GM12891 (cell line): ENCODE measurements around the gene RAB11FIP4.
"Not testable (repeated sequence)": the region's sequence is repeated elsewhere in the genome, so short reads cannot be mapped to it uniquely, and the experiment has no call there.

Experiments
- DNase-seq: peaks from one replicate; pipeline ENCODE4 v3.0.0; 2011; ENCODE audit warnings: low spot score; ENCODE audit not compliant: insufficient read length
- FAIRE-seq: peaks from 2 replicates; lab custom pipeline; 2011; peaks lifted over from hg19 to GRCh38; lab: Jason Lieb, UNC
- PAX5 ChIP-seq: IDR thresholded peaks from 2 replicates; pipeline ENCODE4 v1.6.1; 2011; ENCODE audit warnings: low read length, moderate library complexity, mild to moderate bottlenecking; ENCODE audit not compliant: insufficient read depth, severe bottlenecking
- POLR2A ChIP-seq: IDR thresholded peaks from 2 replicates; pipeline ENCODE4 v1.6.1; 2011; ENCODE audit warnings: low read depth, low read length, control low read depth
- POLR2AphosphoS5 ChIP-seq: IDR thresholded peaks from 2 replicates; pipeline ENCODE4 v1.6.1; 2011; ENCODE audit warnings: low read depth, low read length, control low read depth
- POU2F2 ChIP-seq: IDR thresholded peaks from 2 replicates; pipeline ENCODE4 v1.6.1; 2011; ENCODE audit warnings: low read depth, mild to moderate bottlenecking, control low read depth, low read length, moderate library complexity
- SPI1 ChIP-seq: IDR thresholded peaks from 2 replicates; pipeline ENCODE4 v1.6.1; 2011; ENCODE audit warnings: low read depth, low read length, control low read depth
- TAF1 ChIP-seq: IDR thresholded peaks from 2 replicates; pipeline ENCODE4 v1.6.1; 2011; ENCODE audit warnings: low read depth, low read length, control low read depth

The RAB11FIP4 gene

GRCh38 chr17:31431852-31432658 is 40.6 kb downstream of the RAB11FIP4 start:
- TF ChIP-seq POU2F2, result no peak
- TF ChIP-seq POLR2A, result no peak
- no peak for TF ChIP-seq POLR2AphosphoS5
- no peak for TF ChIP-seq PAX5
- no peak for TF ChIP-seq SPI1
- TF ChIP-seq TAF1, result no peak
- DNase-seq, result no peak
- no peak for FAIRE-seq

DNA sequence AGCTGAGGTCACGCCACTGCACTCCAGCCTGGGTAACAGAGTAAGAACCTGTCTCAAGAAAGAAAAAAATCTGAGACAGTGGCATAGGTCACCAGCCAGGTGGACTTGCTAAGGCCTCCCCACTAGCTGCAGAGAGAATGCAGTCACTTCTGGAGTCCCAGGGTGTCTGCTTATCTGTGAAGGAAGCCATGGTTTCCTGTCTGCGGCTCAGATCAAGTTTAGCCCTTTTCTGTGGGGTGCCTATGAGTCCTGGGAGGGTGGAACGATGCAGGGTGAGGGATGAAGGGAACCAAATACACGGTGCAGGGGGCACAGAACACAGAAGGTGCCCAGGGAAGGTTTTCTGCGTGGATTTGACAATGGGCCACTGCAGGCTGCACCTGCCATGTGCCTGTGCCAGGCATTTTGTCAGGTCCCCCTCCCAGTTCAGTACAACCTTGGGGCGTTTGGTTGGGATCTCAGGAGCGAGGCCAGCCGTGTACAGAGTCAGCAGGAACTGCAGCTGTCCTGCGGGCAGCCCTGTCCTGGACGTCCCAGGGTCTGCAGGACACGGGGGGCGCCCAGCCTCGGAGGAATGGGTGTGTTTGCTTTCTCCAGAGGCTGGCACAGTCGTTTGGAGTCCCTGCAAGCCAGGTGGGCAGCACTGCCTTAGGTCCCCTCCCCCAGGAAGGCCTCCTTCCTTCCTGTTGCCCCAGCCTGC is 41.8 kb downstream of the RAB11FIP4 start:
- TF ChIP-seq PAX5, result no peak
- no peak for TF ChIP-seq POLR2AphosphoS5
- TF ChIP-seq TAF1, result no peak
- no peak for TF ChIP-seq SPI1
- TF ChIP-seq POU2F2, result no peak
- TF ChIP-seq POLR2A, result no peak
- DNase-seq (no peak), FAIRE-seq (no peak)

DNA sequence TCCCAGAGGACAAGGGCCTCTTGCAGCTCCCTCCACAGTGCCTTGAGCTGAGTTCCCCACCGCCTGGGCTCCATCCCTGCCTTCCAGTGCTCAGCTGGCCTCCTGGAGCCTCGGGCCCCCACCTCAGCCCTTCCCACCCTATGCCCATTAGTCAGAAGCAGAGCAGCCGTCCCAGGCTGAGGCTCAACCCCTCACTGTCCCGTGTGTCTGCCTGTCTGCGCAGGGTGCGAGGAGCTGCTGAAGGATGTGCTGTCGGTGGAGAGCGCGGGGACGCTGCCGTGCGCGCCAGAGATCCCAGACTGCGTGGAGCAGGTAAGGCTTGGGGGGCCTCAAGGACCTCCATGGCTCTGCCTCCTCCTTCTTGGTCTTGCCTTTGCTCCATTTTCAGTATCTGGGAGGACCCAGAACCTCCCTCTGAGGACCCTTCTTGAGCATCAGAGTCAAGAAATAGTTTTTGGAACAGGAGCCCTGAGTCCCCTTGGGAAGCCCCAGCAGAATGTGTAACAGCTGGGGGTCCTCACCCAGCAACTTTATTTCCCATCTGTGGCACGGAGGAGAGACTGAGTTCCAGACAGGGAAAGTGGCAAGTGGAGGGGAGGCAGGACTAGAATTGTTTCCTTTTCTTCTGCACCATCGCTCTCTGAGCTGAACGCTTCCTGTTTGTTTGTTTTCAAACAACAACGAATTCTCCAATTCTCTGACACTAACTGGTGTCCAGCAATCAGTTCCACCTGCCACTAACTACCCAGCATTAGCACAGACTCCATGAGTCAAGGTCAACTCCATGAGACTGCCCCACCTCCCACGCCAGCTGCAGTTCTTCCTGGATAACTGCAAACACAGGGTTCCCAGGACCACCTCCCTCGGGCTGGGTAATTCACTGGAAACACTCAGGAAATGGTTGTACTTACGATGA is 42.6 kb downstream of the RAB11FIP4 start:
- FAIRE-seq (no peak), DNase-seq (no peak)
- no peak for TF ChIP-seq TAF1
- TF ChIP-seq POU2F2, result no peak
- TF ChIP-seq PAX5, result no peak
- TF ChIP-seq SPI1, result no peak
- no peak for TF ChIP-seq POLR2A
- no peak for TF ChIP-seq POLR2AphosphoS5

DNA sequence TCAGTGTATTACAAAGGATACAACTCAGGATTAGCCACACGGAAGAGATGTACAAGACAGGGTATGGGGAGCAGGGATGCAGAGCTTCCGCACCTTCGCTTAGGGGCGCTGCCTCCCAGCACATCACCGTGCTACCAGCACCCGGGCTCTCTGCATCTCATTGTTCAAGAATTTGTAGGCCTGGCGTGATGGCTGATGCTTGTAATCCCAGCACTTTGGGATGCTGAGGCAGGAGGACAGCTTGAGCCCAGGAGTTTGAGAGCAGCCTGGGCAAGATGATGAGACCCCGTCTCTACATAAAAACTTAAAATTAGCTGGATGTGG is 43.2 kb downstream of the RAB11FIP4 start:
- no peak for FAIRE-seq
- no peak for DNase-seq
- TF ChIP-seq SPI1 (no peak), PAX5 (no peak), POLR2A (no peak), POLR2AphosphoS5 (no peak), POU2F2 (no peak), TAF1 (no peak)

- no peak for FAIRE-seq
- no peak for DNase-seq
- TF ChIP-seq PAX5, result no peak
- TF ChIP-seq POLR2AphosphoS5, result no peak
- TF ChIP-seq POLR2A, result no peak
- no peak for TF ChIP-seq TAF1
- TF ChIP-seq SPI1, result no peak
- TF ChIP-seq POU2F2, result no peak
Observed at GRCh38 chr17:31435581-31435980, 44.1 kb downstream of the RAB11FIP4 start.

DNA sequence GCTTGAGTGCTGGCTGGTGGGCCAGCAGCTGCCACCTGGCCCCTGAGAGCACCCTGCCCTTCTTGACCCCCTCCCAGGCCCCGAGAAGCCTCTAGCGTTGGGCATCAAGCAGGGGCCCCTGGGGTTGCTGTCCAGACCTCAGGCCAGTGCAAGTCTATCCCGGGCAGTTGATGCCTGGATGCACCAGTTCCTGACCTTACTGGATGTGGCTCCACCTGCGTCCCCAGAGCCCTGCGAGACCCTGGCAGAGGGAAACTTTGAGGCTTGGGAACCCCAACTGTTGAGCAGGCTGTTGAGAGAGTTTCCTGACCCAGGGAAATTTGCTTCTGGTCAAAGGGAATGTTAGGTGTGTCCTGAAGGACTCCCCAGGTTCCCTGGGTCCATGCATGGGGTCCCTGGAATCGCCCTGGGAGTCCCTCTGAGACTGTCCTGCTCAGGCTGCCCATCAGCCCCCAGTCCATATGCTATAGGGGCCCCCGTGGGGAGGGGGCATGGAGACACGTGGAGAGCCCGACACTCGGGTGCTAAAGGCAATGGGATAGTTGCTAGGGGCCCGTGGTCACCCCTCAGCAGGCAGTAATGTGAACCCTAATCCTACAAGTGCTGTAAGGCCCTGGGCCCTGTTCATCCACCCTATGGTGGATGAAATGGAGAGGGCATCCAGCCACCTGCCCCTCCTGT is 46.4 kb downstream of the RAB11FIP4 start:
- TF ChIP-seq TAF1 (no peak), POLR2A (no peak), POLR2AphosphoS5 (no peak), PAX5 (no peak), SPI1 (no peak), POU2F2 (no peak)
- FAIRE-seq, result no peak
- no peak for DNase-seq

GRCh38 chr17:31439716-31440115 is 48.2 kb downstream of the RAB11FIP4 start:
- DNase-seq (no peak), FAIRE-seq (no peak)
- TF ChIP-seq SPI1 (no peak), POU2F2 (no peak), TAF1 (no peak), POLR2AphosphoS5 (no peak), POLR2A (no peak), PAX5 (no peak)

DNA sequence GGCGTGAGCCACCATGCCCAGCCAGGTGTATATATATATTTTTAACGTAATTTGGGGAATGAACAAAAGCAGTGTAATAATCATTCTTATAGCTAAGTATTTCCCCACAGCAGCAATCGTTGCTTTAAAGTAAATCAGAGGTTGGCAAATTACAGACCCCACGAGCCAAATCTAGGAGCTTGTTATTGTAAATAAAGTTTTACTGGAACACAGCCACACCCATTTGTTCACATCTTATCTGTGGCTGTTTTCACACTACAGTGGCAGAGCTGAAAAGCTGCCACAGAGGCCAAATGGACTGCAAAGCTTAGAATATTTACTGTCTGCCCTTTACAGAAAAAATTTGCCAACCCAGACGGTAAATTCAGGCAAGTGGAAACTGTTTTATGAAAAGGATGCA is 50.8 kb downstream of the RAB11FIP4 start:
- FAIRE-seq, result no peak
- TF ChIP-seq SPI1 (no peak), PAX5 (no peak), TAF1 (no peak), POLR2A (no peak), POU2F2 (no peak), POLR2AphosphoS5 (no peak)
- DNase-seq, result no peak

DNA sequence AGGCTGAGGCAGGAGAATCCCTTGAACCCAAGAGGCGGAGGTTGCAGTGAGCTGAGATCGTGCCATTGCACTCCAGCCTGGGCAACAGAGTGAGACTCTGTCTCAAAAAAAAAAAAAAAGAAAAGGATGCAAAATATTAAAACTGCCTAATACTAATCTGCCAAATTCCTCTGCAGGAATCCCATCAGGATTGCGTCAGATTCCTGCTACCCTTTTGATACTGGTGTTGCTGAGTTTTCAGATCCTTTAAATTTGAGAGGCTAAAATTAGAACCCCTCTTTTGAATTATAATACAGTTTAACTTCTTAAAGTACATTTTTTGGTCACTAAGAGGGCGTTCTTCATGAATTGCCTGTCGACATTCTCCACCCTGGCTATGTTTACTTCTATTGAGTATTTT is 51.4 kb downstream of the RAB11FIP4 start:
- not testable (repeated sequence) for FAIRE-seq, DNase-seq
